HG03565 (cell line): ENCODE data around the gene HAT1.

Experiments
- ATAC-seq: cut with Tn5 transposase; IDR thresholded peaks from one replicate; pipeline ENCODE4 v1.9.1; 2021; ENCODE audit warnings: mild to moderate bottlenecking, moderate library complexity; ENCODE audit not compliant: unreplicated experiment

Gene HAT1

DNA sequence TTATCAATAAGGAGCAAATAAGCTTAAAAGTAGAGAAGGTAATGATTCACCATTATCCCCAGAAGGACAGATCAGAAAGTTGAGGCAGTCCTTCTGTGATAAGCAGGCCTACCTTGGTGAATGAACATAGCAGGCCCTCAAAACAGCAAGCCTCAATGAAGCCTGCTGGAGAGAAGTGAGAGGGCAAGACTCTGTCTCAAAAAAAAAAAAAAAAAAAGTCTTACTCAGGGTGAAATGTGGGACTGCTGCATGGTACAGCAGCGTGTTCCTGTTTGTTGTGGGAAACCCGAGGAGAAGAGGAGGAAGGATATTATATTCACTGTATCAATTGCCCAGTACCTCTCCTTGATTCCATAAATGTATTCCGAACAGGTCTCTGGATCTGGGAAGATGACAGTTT, 8.7 kb upstream of the HAT1 start:
- no peak for ATAC-seq

DNA sequence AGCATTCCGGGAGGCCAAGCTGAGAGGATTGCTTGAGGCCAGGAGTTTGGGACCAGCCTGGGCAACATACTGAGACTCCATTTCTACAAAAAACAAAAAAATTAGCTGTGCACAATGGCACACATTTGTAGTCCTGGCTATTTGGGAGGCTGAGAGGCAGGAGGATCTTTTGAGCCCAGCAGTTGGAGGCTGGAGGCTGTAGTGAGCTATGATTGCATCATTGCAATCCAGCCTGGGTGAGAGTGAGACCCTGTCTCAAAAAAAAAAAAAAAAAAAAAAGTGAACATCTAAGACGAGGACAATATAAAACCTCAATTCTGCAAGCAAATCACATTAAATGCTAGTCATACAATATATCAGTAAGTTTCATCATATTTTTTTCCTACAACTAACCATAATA, 2.8 kb upstream of the HAT1 start:
- ATAC-seq, result no peak

DNA sequence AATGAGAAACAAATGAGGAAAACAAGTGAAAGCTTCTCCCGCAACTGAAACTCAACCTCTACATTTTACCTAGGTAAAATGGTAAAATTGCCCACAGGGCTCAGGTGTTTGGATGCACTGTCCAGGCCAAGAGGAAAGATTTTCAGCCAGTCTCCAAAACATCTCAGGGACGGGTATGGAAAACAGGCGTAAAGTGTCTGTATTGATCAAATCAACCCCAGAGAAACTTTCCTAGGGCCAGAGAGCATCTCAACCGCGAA, 361 bp upstream of the HAT1 start:
- no peak for ATAC-seq

DNA sequence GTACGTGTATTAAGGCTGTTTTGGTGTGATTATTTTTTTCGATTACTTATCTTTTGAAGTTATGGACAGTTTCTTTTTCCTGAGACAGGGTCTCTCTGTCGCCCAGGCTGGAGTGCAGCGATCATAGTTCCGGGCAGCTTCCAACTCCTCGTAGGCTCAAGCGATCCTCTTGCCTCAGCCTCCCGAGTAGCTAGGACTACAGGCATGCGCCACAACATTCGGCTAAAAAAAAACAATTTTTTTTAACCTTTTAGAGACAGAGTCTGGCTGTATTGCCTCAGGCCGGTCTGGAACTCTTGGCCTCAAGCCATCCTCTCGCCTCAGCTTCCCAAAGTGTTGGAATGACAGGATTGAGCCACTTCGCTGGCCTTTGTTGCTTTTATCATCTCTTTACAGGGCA, 945 bp downstream of the HAT1 start:
- ATAC-seq, result no peak

DNA sequence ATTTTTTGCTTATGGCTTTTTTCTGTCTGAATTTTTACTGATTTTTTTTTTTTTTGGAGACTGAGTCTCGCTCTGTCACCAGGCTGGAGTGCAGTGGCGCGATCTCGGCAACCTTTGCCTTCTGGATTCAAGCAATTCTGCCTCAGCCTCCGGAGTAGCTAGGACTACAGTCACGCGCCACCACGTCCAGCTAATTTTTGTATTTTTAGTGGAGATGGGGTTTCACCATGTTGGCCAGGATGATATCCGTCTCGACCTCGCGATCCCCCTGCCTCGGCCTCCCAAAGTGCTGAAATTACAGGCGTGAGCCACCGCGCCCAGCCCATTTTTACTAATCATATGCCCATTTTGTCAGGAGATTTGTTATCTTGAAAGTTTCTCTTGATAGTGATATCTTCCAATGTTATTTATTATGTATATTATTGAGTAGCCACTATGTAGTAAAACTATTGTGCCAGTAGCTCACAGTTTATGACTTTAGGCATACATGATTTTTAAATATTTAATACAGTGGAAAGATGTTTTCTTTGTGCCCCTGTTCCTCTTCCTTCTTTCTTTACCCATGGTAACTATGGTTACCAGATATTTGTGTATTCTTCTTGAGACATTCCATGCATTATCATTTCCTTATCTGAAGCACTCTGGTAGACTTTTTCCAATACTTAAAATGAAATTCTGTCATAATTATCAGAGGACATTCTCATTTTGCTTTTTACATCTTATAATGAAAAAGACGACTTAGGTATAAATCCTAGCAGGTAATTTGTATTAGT, 2.1 kb downstream of the HAT1 start:
- ATAC-seq, result no peak

DNA sequence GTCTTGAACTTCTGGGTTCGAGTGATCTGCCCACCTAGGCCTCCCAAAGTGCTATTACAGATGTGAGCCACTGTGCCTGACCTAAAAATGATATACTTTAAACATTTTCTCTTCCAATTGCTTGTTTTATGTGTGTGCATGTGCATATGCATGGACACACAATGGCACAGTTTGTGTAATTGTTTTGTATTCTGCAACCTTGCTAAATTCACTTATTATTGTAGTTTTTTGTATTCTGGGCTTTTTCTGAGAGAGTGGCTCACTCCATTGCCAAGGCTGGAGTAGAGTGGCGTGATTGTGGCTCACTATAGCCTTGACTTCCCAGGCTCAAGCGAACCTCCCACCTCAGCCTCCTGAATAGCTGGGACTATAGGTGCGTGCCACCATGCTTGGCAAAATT, 8.1 kb downstream of the HAT1 start:
- ATAC-seq, result no peak

DNA sequence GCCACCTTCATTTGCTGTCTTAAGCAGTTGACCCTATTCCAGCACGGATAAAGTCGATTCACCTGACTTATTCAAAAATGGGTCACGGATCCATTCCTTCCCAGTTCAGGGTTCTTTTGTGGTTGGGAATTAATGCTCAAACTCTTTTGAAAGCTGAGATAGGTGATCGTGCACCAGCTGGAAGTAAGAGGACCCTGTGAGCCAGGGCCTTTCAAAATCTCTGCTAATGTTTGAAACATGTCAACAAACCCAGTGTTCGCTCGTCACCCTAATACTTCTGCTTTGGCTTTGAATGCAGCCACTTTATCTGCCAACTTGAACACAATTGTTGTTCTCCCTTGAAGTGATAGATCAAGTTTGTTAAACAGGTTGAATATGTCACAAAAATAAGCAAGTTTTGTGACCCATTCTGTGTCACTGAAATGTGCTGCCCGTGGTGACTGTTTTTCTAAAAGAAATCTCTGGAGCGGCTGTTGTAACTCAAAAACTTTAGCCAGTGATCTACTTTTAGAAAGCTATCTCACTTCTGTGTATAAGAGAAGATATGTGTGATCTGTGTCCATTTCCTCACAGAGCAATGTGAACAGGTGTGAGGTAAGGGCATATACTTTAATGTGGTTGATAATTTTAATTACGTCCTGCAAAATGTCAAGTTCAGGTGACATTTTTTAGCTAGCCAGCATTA, 16.9 kb downstream of the HAT1 start:
- ATAC-seq, result no peak

DNA sequence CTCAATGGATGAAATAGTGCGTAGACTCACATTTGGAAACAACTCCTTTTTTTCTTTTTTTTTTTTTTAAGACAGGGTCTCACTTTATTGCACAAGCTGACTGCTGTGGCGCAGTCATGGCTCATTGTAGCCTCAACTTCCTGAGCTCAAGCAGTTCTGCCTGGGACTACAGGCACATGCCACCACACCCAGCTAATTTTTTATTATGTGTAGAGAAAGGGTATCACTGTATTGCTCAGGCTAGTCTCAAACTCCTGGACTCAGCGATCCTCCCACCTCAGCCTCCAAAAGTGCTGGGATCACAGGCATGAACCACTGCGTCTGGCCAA, 17.4 kb downstream of the HAT1 start:
- no peak for ATAC-seq

DNA sequence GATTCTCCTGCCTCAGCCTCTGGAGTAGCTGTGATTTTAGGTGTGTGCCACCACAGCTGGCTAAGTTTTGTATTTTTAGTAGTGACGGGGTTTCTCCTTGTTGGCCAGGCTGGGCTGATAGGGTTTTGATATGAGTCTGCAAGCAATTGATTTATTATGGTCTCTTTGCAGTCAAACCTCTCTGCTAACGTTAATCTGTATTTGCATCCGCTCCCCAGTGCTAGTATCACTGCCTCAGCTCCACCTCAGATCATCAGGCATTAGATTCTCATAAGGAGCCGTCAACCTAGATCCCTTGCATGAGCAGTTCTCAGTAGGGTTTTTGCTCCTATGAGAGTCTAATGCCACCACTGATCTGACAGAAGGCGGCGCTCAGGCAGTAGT, 19.0 kb downstream of the HAT1 start:
- no peak for ATAC-seq

DNA sequence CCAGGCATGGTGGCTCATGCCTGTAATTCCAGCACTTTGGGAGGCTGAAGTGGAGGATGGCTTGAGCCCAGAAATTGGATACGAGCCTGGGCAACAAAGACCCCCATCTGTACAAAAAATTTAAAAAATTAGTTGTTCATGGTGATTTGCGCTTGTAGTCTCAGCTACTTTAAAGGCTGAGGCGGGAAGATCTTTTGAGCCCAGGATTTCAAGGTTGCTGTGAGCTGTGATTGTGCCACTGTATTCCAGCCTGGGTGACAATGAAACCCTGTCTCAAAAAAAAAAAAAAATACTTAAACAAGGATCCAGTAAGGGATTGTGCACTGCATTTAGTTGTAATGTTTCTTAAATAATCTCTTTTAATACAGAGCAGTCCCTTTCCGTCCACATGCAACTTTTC, 21.6 kb downstream of the HAT1 start:
- ATAC-seq, result no peak

DNA sequence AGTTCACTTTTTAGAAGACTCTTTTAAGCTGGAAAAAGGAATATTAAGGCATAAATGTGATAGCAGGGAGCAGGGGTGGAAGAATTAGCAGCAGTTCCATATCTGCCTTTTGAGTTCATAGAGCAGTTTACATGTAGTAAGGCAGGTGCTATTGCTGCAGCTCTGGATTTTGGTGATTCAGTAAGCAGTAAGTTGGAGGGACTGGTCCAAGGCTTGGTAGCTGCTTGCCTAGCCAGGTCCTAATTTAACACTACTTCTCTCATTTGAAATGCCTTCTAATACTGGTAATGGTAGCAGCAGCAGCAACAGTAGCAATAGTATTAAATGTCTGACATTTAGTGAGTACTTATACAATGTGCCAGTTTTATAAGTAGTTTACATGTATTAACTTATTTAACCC, 30.0 kb downstream of the HAT1 start:
- no peak for ATAC-seq

DNA sequence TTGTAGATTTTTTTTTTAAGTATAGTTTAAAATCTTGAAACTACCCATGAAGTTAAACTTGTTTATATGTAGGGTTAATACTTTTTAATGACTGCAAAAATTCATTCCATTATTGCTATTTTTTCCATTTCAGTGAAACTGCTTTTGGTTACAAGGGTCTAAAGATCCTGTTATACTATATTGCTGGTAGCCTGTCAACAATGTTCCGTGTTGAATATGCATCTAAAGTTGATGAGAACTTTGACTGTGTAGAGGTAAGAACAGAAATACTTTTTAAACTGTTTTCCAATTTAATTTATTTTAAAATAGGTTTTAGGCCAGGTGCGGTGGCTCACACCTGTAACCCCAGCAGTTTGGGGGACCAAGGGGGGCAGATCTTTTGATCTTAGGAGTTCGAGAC, 30.5 kb downstream of the HAT1 start:
- no peak for ATAC-seq

DNA sequence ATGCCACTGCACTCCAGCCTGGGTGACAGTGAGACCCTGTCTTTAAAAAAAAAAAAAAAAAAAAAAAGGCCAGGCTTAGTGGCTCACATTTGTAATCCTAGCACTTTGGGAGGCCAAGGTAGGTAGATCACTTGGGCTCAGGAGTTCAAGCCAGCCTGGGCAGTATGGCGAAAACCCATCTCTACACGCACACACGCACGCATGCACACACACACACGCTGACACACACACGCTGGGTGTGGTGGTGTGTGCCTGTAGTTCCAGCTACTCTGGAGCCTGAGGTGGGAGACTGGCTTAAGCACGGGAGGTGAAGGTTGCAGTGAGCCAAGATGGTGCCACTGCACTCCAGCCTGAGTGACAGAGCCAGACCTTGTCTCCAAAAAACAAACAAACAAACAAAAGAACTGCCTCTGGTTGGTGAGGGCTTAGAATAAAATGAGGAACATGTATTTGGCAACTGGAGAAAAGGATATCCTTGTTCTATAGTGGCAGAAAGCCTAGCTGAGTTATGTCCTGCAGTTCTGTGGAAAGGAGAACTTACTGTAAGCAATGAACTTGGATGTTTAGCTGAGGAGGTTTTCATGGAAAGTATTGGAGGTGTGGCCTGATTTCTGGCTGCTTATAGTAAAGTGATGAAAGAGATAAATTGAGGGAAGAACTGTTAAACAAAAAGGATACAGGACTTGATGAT, 34.0 kb downstream of the HAT1 start:
- no peak for ATAC-seq

DNA sequence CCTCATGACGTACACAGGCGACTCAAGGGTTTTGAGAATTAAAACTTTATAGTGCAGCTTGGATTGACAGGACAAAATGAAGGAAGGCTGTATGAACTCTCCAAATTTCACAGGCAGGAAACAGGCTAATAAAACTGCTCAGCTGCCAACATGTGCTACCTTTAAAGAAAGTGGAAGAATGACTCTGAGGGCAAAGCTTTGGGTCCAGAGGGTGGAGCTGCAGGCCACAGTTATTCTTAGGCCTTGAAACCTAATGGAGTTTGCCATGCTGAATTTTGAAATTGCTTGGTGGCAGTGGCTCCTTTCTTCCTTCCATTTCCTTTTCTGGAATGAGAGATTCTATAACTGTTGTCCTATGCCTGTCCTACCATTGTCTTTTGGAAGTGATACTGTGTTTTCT, 34.8 kb downstream of the HAT1 start:
- ATAC-seq, result no peak

DNA sequence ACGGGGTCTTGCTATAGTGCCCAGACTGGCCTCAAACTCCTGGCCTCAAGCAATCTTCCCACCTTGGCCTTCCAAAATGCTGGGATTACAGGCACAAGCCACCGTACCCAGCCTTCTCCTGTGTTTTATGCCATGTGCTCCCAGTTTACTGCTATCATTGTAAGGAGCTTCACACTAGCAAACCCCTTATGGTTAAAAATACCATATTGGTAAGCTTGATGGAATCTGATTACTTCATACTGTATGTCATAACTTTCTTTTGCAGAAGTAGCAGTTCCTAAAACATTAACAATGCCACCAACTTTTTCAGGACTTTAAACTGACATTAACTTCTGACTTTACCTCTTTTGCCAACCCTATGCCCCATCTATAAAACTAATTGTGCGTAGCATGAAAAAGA, 36.2 kb downstream of the HAT1 start:
- no peak for ATAC-seq

DNA sequence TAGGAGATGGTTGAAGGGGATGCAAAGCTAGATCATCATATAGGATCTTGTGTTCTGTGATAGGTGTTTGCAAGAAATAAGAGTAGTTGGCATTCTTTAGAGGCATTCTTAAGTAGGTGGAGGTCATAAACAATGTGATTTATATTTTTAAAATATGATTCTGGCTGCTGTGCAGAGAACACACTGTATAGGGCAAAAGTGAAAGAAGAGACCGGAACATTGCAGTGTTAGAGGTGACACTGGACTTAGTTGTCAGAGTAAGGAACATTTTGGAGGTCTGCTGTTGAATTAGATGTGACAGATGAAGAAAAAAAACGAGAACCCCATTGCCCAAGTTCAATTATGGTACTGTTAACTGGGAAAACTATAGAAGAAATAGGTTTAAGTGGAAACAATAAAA, 37.7 kb downstream of the HAT1 start:
- no peak for ATAC-seq

DNA sequence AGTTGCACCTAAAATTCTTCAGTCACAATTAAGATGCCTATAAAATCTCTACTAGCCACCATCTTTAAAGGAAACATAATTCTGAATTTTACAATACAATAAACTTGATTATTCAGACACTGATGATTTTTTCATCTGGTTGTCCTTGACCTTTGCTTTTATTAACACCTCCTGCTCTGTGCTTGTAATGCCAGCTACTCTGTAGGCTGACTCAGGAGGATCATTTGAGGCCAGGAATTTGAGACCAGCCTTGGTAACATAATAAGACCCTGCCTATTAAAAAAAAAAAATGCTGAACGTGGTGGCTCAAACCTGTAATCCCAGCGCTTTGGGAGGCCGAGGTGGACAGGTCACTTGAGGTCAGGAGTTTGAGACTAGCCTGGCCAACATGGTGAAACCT, 38.3 kb downstream of the HAT1 start:
- no peak for ATAC-seq

DNA sequence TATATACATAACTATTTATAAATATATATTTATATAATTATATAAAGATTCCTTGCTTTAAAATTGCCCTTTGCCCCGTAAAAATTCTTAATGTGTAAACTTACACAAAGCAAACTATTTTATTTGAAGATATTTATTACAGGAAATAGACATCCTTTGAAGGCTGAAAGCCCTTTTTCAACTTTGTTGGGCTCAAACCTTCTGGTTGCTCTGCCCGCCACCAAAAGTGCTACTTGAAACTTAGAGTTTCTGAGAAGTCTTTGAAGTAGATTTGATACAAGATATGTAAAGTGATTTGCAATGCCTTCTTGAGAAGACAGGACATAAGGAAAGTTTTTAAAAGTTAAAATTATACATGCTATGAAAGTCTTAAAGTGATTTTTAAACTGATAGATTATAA, 40.9 kb downstream of the HAT1 start:
- no peak for ATAC-seq

DNA sequence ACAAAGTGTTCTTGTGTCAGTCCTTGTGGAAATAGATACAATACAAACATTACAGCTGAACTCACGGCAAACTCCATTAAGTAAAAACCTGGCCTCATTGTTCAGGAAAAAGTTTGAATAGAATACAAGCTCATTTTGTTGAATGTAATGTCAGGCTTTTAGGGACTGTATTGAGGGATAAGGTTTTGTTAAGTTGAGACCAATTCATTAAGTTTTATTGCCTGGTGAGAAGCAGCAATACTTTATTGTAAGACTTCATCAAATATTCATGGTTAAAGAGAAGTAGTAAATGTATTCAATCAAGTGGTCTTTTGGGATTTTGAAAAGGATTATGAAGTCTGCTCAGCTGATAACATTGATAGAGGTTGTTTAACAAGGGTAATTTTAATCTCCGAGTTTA, 42.0 kb downstream of the HAT1 start:
- ATAC-seq, result no peak

DNA sequence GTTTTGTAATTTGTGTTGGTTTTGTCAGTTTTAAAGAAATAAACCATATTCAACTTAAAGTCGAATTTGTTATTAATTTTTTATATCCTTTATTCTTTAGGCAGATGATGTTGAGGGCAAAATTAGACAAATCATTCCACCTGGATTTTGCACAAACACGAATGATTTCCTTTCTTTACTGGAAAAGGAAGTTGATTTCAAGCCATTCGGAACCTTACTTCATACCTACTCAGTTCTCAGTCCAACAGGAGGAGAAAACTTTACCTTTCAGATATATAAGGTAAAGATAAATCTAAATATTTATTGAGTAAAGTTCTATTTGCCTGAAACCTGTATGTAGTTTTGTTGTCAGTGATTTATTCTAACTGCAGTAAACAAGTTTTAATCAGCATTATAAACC, 43.0 kb downstream of the HAT1 start:
- ATAC-seq, result no peak

DNA sequence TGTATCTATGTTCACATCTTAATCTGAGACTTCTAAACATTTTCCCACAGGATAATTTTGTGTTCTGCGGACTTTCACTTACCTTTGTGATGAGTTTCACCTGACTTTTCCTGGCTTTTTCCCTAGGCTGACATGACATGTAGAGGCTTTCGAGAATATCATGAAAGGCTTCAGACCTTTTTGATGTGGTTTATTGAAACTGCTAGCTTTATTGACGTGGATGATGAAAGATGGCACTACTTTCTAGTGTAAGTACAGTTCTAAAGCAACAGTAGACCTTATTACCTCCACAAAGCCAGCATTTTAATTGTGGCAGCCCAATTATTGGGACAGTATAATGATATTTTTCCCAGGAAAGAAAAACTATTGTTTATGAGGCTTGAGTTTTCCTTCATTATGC, 43.4 kb downstream of the HAT1 start:
- ATAC-seq, result no peak

DNA sequence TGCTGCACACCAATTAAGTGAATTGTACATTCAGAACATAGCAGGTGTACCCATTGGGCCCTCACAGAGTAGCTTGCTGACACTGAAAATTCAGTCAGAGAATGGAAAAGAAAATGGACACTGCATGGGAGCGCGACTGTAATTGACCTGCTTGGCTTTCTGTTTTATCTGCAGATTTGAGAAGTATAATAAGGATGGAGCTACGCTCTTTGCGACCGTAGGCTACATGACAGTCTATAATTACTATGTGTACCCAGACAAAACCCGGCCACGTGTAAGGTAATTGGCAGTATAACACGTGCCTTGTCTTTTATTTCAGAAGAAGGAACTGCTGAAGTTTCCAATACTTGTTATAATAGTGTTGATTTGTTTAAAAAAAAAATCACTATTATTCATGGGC, 44.0 kb downstream of the HAT1 start:
- no peak for ATAC-seq

DNA sequence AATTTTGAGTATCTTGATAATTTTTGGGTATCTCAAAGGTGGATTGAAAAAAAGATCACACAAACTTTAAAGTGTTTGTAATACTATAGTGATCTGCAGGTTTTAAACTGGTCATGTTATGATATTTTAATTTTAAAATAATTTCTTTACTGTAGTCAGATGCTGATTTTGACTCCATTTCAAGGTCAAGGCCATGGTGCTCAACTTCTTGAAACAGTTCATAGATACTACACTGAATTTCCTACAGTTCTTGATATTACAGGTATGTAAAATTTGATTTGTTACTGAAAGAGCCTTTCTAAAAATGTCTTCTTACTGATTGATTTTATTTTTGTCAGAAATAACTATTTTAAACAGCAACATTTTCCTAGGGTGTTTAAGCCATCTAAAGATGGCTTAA, 44.4 kb downstream of the HAT1 start:
- no peak for ATAC-seq
